ENCODE measurements around the gene CAMKK1.

The CAMKK1 gene

DNA sequence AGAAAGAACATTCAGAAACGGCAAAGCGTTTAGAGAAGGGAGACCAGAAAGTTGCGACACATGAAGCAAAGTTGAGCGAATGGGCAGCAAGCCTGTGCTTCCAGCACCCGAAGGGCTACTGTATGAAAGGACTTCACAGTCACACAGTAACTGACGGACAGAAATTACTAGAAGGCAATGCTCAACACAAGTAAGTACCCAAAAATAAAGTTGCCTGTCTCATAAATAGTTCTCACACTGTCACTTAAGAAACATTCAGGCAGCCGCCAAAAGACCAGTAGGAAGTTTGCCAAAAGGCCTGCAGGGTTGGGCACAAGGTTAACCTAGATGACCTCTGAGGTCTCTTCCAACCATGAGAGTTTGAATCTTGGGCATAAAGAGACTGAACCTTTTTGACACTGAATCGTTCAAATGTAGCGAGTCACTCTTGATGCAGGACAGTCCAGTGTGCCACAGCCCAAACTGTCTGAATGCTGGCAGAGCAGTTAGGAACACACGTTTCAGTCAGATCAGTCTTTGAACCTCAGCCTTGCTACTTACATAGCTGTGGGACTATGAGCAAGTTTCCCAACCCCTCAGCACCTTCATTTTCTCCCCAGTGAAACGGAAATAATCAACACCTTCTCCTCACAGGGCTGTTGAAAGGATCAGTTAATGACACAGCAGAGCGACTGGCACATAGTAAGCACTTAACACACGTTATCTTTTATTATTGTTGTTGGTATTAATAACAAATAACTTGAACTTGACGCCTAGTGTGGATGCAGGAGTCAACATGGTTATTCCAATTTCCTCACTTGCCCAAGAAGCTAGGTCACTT lies 57.2 kb downstream of the CAMKK1 start:
- Mint-ChIP-seq H3K4me3 (no peak overlapping the region), H3K4me1 (peaks cover 26% of the 10 kb centered on the region), H3K36me3 (peaks cover 97% of the 10 kb centered on the region), H3K27ac (no peak overlapping the region), H3K9me3 (no peaks in the 10 kb centered on the region)
- no peak for ATAC-seq
- no peak for DNase-seq (ENCODE audit: low spot score in 2 of 2)

DNA sequence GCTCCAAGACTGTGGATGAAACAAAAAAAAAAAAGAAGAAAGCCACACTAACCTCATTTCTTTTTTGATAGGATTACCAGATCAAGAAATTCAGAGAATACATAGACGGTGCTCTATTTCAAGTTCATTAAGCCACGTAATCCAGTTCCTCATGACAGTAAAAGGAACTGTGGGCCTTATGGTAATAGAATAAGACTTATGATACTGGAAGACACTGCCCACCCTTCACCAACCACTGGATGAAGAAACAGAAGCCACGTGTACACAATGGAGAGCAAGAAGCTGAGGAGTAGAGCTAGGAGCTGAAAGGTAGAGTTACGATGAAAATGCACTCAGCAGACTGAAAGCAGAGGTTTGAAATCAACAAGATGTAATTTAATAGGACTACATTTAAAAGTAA lies 58.0 kb downstream of the CAMKK1 start:
- no peak for DNase-seq (ENCODE audit: low spot score in 2 of 2)
- no peak overlapping the region for H3K4me3 Mint-ChIP-seq
- H3K4me1 Mint-ChIP-seq, result peaks cover 19% of the 10 kb centered on the region
- ATAC-seq, result no peak
- peaks cover 97% of the 10 kb centered on the region for H3K36me3 Mint-ChIP-seq
- H3K27ac Mint-ChIP-seq, result no peak overlapping the region
- H3K9me3 Mint-ChIP-seq, result no peaks in the 10 kb centered on the region

DNA sequence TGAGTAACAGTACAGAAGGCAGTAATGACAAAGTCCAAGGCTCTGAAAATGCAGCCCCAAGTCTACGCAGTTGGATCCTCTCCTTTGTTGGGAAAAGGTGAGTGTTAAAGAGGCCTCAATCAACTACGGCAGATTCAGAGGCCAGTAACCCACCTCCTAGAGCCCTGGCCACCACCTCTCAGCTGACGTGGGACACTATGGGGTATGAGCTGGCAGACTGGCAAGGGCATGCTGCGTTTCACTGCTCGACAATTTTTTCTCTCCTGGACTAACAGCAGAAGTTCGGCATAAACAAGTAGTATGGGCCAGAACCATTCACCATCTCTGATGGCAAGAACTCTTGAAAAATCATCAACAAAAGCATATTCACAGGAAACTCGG lies 64.0 kb downstream of the CAMKK1 start:
- DNase-seq (ENCODE audit: low spot score in 2 of 2), result no peak
- H3K36me3 Mint-ChIP-seq, result peaks cover 98% of the 10 kb centered on the region
- peak overlapping the region; percentile 52 for H3K27ac Mint-ChIP-seq
- no peak overlapping the region for H3K4me3 Mint-ChIP-seq
- peaks cover 13% of the 10 kb centered on the region for H3K4me1 Mint-ChIP-seq
- no peaks in the 10 kb centered on the region for H3K9me3 Mint-ChIP-seq
- no peak for ATAC-seq

DNA sequence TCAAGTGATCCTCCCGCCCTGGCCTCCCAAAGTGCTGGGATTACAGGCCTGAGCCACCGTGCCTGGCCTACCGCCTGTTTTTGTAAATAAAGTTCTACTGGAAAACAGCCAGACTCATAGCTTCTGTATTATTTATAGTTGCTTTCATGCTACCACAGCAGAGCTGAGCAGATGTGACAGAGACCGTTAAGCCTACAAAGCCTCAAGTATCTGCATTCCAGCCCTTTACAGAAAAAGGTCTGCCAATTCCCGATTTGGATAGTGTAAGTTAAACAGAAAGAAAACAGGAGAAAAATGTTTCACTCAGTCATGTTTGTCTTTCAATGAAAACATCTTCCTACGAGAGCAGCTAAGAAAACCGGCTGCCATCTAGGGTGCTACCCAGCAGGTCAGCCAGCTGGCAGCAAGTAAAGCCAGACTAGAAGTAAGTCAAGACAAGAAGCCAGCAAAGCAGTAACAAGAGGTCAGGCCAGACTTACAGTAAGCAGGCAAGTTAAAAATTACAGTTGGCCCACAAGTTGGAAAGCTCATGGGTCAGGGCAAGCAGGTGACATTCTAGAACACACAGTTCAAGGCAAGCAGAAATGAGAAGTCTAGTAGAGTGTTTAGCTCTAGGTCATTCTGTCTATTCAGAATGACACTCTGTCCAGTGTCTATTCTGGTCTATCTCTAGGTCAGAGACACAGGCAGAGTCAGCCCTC lies 64.6 kb downstream of the CAMKK1 start:
- no peaks in the 10 kb centered on the region for H3K9me3 Mint-ChIP-seq
- DNase-seq (ENCODE audit: low spot score in 2 of 2), result no peak
- peaks cover 98% of the 10 kb centered on the region for H3K36me3 Mint-ChIP-seq
- H3K4me3 Mint-ChIP-seq, result no peak overlapping the region
- no peak for ATAC-seq
- H3K4me1 Mint-ChIP-seq, result peaks cover 12% of the 10 kb centered on the region
- no peak overlapping the region for H3K27ac Mint-ChIP-seq

DNA sequence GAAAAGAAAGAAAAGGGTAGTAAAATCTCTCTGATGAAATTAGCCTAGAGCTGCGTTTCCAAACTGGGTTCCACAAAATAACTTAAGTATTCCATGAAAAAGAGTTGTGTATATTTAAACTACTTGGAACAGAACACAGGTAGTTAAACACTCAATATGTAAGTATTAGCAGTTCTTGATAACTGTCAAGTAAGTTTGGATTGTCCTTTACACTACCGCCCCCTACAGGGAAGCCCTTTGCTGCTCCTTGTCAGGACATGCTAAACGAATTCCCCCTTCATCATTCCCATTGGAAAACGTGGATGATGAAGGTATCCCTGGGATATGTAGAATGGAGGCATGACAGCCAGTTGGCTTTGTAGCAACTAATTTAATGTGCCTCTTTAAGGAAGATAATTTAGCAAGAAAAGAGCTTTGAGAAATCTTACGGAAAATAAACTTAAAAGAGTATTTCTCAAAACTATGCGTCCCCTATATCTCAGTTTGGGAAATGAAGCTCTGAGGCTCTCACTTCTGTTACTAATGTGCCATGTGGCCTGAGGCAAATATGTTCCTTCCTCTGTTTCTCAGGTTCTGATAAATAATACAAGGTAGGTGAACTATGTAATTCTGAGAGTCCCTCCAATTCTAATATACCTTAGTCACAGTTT lies 65.6 kb downstream of the CAMKK1 start:
- ATAC-seq, result peak; percentile 62
- Mint-ChIP-seq H3K4me1 (peaks cover 12% of the 10 kb centered on the region), H3K9me3 (no peaks in the 10 kb centered on the region), H3K36me3 (peaks cover 98% of the 10 kb centered on the region), H3K4me3 (no peak overlapping the region), H3K27ac (no peak overlapping the region)
- DNase-seq (ENCODE audit: low spot score in 2 of 2), result peak; percentile 62 to 79

DNA sequence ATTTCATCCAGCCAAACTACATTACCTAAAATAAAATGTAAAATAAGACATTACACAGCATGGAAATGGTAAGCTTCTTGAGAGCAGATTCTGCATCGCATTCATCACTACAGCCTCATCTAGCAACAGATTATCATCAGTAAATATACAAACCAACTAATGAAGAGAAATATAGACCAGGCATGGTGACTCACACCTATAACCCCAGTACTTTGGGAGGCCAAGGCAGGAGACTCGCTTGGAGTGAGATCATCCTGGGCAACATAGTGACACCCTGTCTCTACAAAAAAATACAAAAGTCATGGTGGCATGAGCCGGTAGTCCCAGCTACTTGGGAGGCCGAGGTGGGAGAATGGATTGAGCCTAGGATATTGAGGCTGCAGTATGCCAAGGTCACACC lies 66.7 kb downstream of the CAMKK1 start:
- Mint-ChIP-seq H3K36me3 (peaks cover 100% of the 10 kb centered on the region), H3K9me3 (no peaks in the 10 kb centered on the region), H3K27ac (peak overlapping the region; percentile 50), H3K4me1 (peaks cover 12% of the 10 kb centered on the region), H3K4me3 (no peak overlapping the region)
- ATAC-seq (peak; percentile 19), DNase-seq (ENCODE audit: low spot score in 2 of 2) (no peak)

DNA sequence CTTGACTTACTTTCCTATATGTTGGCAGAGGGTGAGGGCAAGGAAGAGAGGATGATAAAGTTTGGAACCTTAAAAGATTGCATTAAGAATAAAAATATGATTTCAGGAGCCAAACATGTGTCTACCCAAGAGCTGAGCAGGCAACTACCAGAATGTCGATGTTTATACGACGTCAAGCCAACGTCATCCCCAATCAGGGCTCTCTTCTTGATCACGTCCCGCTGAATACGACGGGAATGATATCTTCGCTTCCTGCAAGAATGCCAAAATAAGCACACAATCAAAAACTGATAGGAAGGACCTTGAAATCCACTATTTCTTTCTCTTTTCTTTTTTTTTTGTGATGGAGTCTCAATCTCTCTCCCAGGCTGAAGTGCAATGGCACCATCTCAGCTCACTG lies 71.8 kb downstream of the CAMKK1 start:
- DNase-seq (ENCODE audit: low spot score in 2 of 2) (no peak), ATAC-seq (no peak)
- Mint-ChIP-seq H3K4me1 (peaks cover 2% of the 10 kb centered on the region), H3K9me3 (no peaks in the 10 kb centered on the region), H3K4me3 (no peak overlapping the region), H3K27ac (no peak overlapping the region), H3K36me3 (peaks cover 100% of the 10 kb centered on the region)

DNA sequence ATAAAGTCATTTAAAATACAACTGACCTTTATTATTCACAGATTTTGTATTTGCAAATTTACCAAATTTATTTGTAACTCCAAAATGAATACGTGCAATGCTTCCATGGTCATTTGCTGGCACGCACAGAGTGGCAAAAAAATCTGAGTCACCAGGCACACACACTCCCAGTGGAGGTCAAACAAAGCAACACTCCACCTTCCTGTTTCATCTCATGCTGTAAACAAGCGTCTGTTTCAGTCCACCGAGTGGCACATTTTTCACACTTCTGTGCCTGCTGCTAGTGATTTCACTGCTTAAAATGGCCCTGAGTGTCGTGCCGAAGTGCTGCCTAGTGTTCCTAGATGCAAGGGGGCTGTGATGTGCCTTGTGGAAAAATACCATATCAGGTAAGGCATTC lies 74.1 kb downstream of the CAMKK1 start:
- DNase-seq (ENCODE audit: low spot score in 2 of 2), result no peak

DNA sequence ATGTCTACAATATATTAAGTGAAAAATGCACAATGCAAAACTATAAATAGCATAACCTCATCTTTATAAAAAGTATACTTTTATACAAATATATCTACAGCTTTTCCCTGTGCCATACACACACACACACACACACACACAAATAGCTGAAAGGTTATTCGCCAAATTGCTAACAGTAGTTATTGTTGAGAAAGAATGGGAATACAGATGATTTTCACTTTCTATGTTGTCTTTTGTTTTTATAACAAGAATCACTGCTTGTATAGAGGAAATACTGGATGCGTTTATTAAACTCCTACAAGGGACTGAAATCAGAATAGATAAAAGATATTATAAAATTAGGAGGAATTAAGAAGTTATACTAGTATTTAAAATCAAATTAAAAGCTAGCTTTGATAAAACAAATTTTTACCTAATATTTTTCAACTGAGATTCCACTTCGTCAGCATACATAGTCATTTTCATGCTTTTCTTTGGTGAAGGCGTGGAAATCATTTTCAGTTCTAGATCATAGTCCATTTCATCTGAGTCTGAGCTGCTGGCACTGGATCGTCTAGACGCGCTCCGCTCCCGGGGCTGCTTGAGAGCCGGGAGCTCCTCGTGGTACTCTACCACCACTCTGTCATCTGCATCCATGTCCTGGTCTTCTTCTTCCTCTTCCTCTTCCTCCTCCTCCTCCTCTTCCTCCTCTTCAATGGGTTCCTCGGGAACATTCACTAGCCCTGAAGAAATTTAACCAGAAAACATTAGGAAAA lies 74.8 kb downstream of the CAMKK1 start:
- Mint-ChIP-seq H3K4me3 (no peak overlapping the region), H3K4me1 (no peaks in the 10 kb centered on the region), H3K9me3 (no peaks in the 10 kb centered on the region), H3K27ac (no peak overlapping the region), H3K36me3 (peaks cover 100% of the 10 kb centered on the region)
- ATAC-seq (no peak), DNase-seq (ENCODE audit: low spot score in 2 of 2) (no peak)

More for the DNA sequence above, 74.1 kb downstream of the CAMKK1 start:
- Mint-ChIP-seq H3K27ac (no peak overlapping the region), H3K9me3 (no peaks in the 10 kb centered on the region), H3K4me3 (no peak overlapping the region), H3K36me3 (peaks cover 100% of the 10 kb centered on the region), H3K4me1 (no peaks in the 10 kb centered on the region)
- ATAC-seq, result no peak

DNA sequence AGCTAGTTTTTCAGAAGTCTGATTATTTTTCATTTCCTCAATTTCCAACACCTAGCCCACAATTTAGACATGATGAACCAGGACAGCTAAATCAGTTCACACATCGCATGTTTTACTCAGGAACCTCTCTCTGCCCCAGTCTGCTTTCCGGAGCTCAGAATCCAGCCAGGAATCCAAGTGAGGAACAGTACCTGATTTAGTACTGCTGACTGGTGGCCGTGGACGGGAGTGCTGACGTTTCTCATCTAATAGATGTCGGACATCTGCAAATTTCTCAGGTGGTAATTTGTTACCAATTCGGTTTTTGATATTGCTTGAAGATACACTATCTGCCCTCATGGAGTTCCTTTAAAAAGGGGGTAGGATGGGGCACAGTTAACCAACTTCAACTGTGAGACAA lies 76.9 kb downstream of the CAMKK1 start:
- Mint-ChIP-seq H3K9me3 (no peaks in the 10 kb centered on the region), H3K36me3 (peaks cover 100% of the 10 kb centered on the region), H3K4me1 (no peaks in the 10 kb centered on the region), H3K27ac (no peak overlapping the region), H3K4me3 (no peak overlapping the region)
- DNase-seq (ENCODE audit: low spot score in 2 of 2) (no peak), ATAC-seq (no peak)

DNA sequence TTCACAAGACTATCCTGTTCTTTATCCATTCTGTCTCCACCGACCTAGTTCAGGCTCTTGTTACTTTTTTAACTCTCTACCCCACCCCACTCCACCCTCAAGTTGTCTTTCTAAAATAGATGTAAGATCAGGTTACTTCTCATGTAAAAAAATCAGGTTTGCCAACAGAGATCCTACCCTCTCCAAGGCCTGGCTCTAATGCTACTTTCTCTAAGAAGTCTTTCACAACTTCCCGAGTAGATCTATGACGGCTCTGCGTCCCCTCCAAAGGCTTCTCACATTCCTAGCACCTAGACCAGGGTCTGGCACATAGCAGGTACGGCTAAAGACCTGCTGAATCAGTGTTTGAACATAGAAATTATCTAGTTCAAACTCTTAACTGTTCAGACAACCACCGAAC lies 77.7 kb downstream of the CAMKK1 start:
- Mint-ChIP-seq H3K4me3 (no peak overlapping the region), H3K36me3 (peaks cover 100% of the 10 kb centered on the region), H3K9me3 (no peaks in the 10 kb centered on the region), H3K4me1 (peaks cover under 1% of the 10 kb centered on the region), H3K27ac (no peak overlapping the region)
- no peak for DNase-seq (ENCODE audit: low spot score in 2 of 2)
- no peak for ATAC-seq

DNA sequence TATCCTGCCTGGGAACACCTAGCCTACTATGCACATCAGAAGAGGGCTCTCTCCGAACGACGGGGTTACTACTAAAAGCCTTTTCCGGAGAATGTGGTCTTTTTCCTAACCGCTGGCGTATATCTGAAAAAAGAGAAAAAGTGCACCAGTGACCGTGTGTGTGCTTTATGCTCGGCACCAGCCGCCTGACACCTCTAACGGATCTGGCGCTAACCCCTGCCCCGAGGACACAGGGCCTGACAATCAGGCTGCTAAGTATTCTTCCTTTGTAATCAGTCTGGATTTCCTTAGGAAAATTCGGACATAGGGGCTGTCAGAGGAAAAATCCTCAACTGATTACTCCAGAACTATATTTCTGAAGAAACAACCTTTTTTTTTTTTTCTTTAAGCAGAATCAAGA lies 78.5 kb downstream of the CAMKK1 start:
- Mint-ChIP-seq H3K4me1 (peaks cover 4% of the 10 kb centered on the region), H3K9me3 (no peaks in the 10 kb centered on the region), H3K27ac (no peak overlapping the region), H3K4me3 (no peak overlapping the region), H3K36me3 (peaks cover 100% of the 10 kb centered on the region)
- no peak for ATAC-seq
- DNase-seq (ENCODE audit: low spot score in 2 of 2), result no peak

DNA sequence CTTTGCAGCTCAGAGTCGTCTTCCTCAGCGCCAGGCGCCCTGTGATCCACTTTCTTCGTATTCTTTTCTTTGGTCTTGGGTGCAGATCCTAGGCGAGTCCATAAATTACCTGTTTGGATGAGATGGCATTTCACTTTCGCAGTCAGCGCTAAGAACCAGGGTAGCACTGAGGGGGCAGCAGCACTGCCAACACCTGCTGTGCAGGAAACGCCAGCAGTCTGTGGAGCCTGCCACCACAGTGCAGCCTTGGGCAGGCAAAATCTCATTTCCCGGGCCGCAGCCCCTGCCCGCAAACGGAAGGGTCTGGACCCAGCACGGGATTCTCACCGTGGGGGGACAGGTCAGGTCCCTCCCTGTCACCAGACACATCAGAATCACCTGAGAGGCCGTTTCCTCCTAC lies 79.7 kb downstream of the CAMKK1 start:
- Mint-ChIP-seq H3K4me1 (peaks cover 10% of the 10 kb centered on the region), H3K36me3 (peaks cover 95% of the 10 kb centered on the region), H3K4me3 (no peak overlapping the region), H3K9me3 (no peaks in the 10 kb centered on the region), H3K27ac (no peak overlapping the region)
- DNase-seq (ENCODE audit: low spot score in 2 of 2), result no peak
- ATAC-seq, result no peak

DNA sequence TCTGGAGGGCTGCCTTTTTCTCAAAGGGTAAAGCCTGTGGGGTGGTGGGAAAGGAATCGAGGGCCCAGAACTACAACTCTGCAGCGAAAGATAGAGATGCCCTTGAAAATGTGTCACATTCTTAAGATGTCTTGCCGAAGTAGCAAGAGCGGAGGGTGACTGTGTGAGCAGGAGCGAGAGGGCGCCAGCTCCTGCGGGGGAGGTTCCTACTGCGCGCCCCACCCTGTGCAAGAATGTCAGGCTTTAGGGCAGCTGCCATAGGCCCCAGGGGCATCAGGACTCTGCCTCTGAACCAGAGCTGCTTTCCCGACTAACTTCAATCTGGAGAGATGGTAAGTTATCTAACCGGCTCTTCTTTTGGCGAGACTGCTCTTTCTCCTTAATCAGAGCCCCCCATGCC lies 80.1 kb downstream of the CAMKK1 start:
- Mint-ChIP-seq H3K9me3 (no peaks in the 10 kb centered on the region), H3K27ac (no peak overlapping the region), H3K4me1 (peaks cover 12% of the 10 kb centered on the region), H3K4me3 (no peak overlapping the region), H3K36me3 (peaks cover 95% of the 10 kb centered on the region)
- ATAC-seq, result no peak
- DNase-seq (ENCODE audit: low spot score in 2 of 2), result no peak

DNA sequence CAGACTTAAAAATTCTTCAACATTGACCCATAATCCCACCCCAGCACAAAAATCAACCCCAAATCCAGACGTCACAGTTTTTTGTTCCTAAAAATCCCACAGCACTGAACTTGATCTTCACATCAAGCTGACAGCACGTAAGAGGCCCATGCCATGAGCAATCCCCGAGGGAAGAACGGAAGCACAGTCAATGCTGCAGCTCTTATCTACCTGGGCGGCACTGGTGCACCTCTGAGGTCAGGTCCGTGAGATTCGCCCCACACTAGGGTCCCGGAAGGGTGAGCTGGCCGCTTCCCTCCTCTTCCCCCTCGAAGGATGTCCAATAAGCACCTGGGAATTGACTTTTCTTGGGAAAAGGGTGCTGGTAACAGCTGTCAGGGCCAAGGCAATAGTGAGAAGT lies 80.6 kb downstream of the CAMKK1 start:
- Mint-ChIP-seq H3K9me3 (no peaks in the 10 kb centered on the region), H3K36me3 (peaks cover 95% of the 10 kb centered on the region), H3K4me3 (no peak overlapping the region), H3K27ac (no peak overlapping the region), H3K4me1 (peaks cover 12% of the 10 kb centered on the region)
- ATAC-seq, result no peak
- DNase-seq (ENCODE audit: low spot score in 2 of 2), result no peak

Data from stimulated activated effector memory CD8-positive, alpha-beta T cell treated with anti-CD3 and anti-CD28 coated beads, Interleukin-12 subunit alpha, Interleukin-12 subunit beta, amount 100 ng/mL, for 72 hours (primary cell).